ENCODE measurements around the gene PDHB.

DNA sequence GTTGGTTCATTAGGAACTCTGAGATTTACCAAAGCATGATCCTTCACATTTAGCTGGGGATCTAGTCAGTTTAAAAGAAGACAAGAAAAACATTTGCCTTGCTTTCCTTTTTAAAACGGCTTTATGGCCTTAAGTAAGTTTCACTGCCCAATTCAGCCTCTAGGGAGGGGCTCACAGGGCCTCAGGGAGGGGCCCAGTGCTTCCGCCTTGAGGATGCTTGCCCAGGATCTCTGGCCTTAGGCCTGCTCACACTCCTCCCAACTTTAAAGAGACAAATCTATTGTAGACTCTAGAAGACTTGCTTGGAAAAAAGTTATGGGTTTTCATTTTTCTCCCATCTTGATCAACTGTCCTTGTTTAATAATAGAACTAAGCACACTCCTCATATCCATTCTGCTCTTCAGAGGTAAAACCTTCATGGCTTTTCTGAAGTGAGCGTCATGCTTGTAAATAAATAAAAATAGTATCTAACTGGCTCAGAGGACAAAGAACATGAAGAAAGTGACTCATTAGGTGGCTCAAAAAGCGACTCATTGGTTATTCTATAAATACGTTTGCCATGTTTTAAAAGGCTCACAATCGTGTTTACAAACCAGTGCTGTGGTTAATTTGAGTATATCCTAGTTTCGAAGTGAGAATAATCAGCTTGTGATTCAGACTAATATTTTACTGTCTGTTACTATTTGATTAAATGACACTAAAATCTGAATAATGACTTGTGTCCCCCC lies 13.7 kb downstream of the PDHB start:
- TF ChIP-seq, protein P1, sequence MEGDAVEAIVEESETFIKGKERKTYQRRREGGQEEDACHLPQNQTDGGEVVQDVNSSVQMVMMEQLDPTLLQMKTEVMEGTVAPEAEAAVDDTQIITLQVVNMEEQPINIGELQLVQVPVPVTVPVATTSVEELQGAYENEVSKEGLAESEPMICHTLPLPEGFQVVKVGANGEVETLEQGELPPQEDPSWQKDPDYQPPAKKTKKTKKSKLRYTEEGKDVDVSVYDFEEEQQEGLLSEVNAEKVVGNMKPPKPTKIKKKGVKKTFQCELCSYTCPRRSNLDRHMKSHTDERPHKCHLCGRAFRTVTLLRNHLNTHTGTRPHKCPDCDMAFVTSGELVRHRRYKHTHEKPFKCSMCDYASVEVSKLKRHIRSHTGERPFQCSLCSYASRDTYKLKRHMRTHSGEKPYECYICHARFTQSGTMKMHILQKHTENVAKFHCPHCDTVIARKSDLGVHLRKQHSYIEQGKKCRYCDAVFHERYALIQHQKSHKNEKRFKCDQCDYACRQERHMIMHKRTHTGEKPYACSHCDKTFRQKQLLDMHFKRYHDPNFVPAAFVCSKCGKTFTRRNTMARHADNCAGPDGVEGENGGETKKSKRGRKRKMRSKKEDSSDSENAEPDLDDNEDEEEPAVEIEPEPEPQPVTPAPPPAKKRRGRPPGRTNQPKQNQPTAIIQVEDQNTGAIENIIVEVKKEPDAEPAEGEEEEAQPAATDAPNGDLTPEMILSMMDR (IDR thresholded peaks at IDR 0.05 in 4 of 5, conservative IDR thresholded peaks at IDR 0.05 in 1 of 5) = no peak
- no peak for TF ChIP-seq POLR2A (IDR thresholded peaks at IDR 0.05)
